ENCODE measurements around the gene GDNF. TPM values are rescaled to one million over a fixed set of nuclear protein-coding genes. Genes with fewer than 3 reads are reported as not detected.

The GDNF gene
- total RNA-seq, 1 donor from 2014 or later, result 1.1 TPM

- peaks cover 66% of the 10 kb centered on the region for H3K27me3 Mint-ChIP-seq (ENCODE audit: low read depth)
- DNase-seq (ENCODE audit: low spot score), result no peak
- peak overlapping the region; percentile 82 for H3K4me3 Mint-ChIP-seq (ENCODE audit: unreplicated experiment)
- peaks cover 48% of the 10 kb centered on the region for H3K4me1 Mint-ChIP-seq (ENCODE audit: low read depth)
- no peak for TF ChIP-seq CTCF (IDR thresholded peaks at IDR 0.05)
- no peaks in the 10 kb centered on the region for H3K9me3 Mint-ChIP-seq (ENCODE audit: low read depth)
- peak overlapping the region; percentile 14 for H3K27ac Mint-ChIP-seq (ENCODE audit: unreplicated experiment)
- H3K36me3 Mint-ChIP-seq (ENCODE audit: low read depth), result peaks cover 3% of the 10 kb centered on the region
These were observed 3.0 kb downstream of the GDNF start for GRCh38 chr5:37836592-37837413.

- Mint-ChIP-seq H3K27ac (ENCODE audit: unreplicated experiment) (no peak overlapping the region), H3K36me3 (ENCODE audit: low read depth) (peaks cover 3% of the 10 kb centered on the region), H3K27me3 (ENCODE audit: low read depth) (peaks cover 68% of the 10 kb centered on the region), H3K4me3 (ENCODE audit: unreplicated experiment) (peak overlapping the region; percentile 82), H3K9me3 (ENCODE audit: low read depth) (no peaks in the 10 kb centered on the region), H3K4me1 (ENCODE audit: low read depth) (peaks cover 48% of the 10 kb centered on the region)
- DNase-seq (ENCODE audit: low spot score), result no peak
- TF ChIP-seq CTCF (IDR thresholded peaks at IDR 0.05), result no peak
These were observed 3.6 kb downstream of the GDNF start for GRCh38 chr5:37836235-37836591.

GRCh38 chr5:37835380-37835973 is 4.4 kb downstream of the GDNF start:
- peak overlapping the region; percentile 8 for H3K27ac Mint-ChIP-seq (ENCODE audit: unreplicated experiment)
- no peaks in the 10 kb centered on the region for H3K9me3 Mint-ChIP-seq (ENCODE audit: low read depth)
- H3K4me3 Mint-ChIP-seq (ENCODE audit: unreplicated experiment), result peak overlapping the region; percentile 59
- no peak for DNase-seq (ENCODE audit: low spot score)
- peaks cover 3% of the 10 kb centered on the region for H3K36me3 Mint-ChIP-seq (ENCODE audit: low read depth)
- H3K27me3 Mint-ChIP-seq (ENCODE audit: low read depth), result peaks cover 63% of the 10 kb centered on the region
- TF ChIP-seq CTCF (IDR thresholded peaks at IDR 0.05), result no peak
- peaks cover 45% of the 10 kb centered on the region for H3K4me1 Mint-ChIP-seq (ENCODE audit: low read depth)

- Mint-ChIP-seq H3K4me3 (ENCODE audit: unreplicated experiment) (peak overlapping the region; percentile 59), H3K9me3 (ENCODE audit: low read depth) (no peaks in the 10 kb centered on the region), H3K4me1 (ENCODE audit: low read depth) (peaks cover 44% of the 10 kb centered on the region), H3K27ac (ENCODE audit: unreplicated experiment) (no peak overlapping the region), H3K27me3 (ENCODE audit: low read depth) (peaks cover 69% of the 10 kb centered on the region), H3K36me3 (ENCODE audit: low read depth) (peaks cover 3% of the 10 kb centered on the region)
- TF ChIP-seq CTCF (IDR thresholded peaks at IDR 0.05), result peak; percentile 42
- no peak for DNase-seq (ENCODE audit: low spot score)
These were observed 5.1 kb downstream of the GDNF start for GRCh38 chr5:37834542-37835379.

GRCh38 chr5:37833990-37834389 is 5.9 kb downstream of the GDNF start:
- H3K27ac Mint-ChIP-seq (ENCODE audit: unreplicated experiment), result no peak overlapping the region
- TF ChIP-seq CTCF (IDR thresholded peaks at IDR 0.05), result no peak
- H3K4me1 Mint-ChIP-seq (ENCODE audit: low read depth), result peaks cover 40% of the 10 kb centered on the region
- peak overlapping the region; percentile 51 for H3K4me3 Mint-ChIP-seq (ENCODE audit: unreplicated experiment)
- DNase-seq (ENCODE audit: low spot score), result no peak
- peaks cover 3% of the 10 kb centered on the region for H3K36me3 Mint-ChIP-seq (ENCODE audit: low read depth)
- H3K9me3 Mint-ChIP-seq (ENCODE audit: low read depth), result no peaks in the 10 kb centered on the region
- H3K27me3 Mint-ChIP-seq (ENCODE audit: low read depth), result peaks cover 69% of the 10 kb centered on the region
